Measurements from ENCODE around the gene EXOC2.

Gene EXOC2

GRCh38 chr6:692356-692851 lies 535 bp downstream of the EXOC2 start:
- peak overlapping the region; percentile 57 for H3K9ac ChIP-seq (ENCODE audit: low read length)

GRCh38 chr6:689223-689622 lies 3.7 kb downstream of the EXOC2 start:
- peaks cover 34% of the 10 kb centered on the region for H3K4me1 ChIP-seq (ENCODE audit: insufficient read depth, low read length)
- no peak overlapping the region for H3K9ac ChIP-seq (ENCODE audit: low read length)
- H3K9me3 ChIP-seq (ENCODE audit: low read length) = no peaks in the 10 kb centered on the region
- no peak overlapping the region for H3K27ac ChIP-seq (ENCODE audit: low read depth, low read length)
- H3K4me3 ChIP-seq (ENCODE audit: low read depth in 1 of 2, low read length in 2 of 2) = no peak overlapping the region
- no peaks in the 10 kb centered on the region for H3K27me3 ChIP-seq (ENCODE audit: control insufficient read depth in 1 of 2, insufficient read depth in 2 of 2, low read length in 2 of 2)
- no peaks in the 10 kb centered on the region for H3K36me3 ChIP-seq (ENCODE audit: insufficient read depth, low read length)

More at GRCh38 chr6:692356-692851, 535 bp downstream of the EXOC2 start:
- H3K4me1 ChIP-seq (ENCODE audit: insufficient read depth, low read length) = peaks cover 29% of the 10 kb centered on the region
- H3K9me3 ChIP-seq (ENCODE audit: low read length) = no peaks in the 10 kb centered on the region
- H3K27me3 ChIP-seq (ENCODE audit: control insufficient read depth in 1 of 2, insufficient read depth in 2 of 2, low read length in 2 of 2) = no peaks in the 10 kb centered on the region
- no peaks in the 10 kb centered on the region for H3K36me3 ChIP-seq (ENCODE audit: insufficient read depth, low read length)
- H3K4me3 ChIP-seq (ENCODE audit: low read depth in 1 of 2, low read length in 2 of 2) = peak overlapping the region; percentile 56 to 92
- peak overlapping the region; percentile 71 for H3K27ac ChIP-seq (ENCODE audit: low read depth, low read length)

GRCh38 chr6:686497-686896 lies 6.4 kb downstream of the EXOC2 start:
- H3K4me1 ChIP-seq (ENCODE audit: insufficient read depth, low read length) = peaks cover 32% of the 10 kb centered on the region
- no peak overlapping the region for H3K4me3 ChIP-seq (ENCODE audit: low read depth in 1 of 2, low read length in 2 of 2)
- H3K36me3 ChIP-seq (ENCODE audit: insufficient read depth, low read length) = no peaks in the 10 kb centered on the region
- no peaks in the 10 kb centered on the region for H3K27me3 ChIP-seq (ENCODE audit: control insufficient read depth in 1 of 2, insufficient read depth in 2 of 2, low read length in 2 of 2)
- H3K27ac ChIP-seq (ENCODE audit: low read depth, low read length) = no peak overlapping the region
- H3K9ac ChIP-seq (ENCODE audit: low read length) = no peak overlapping the region
- no peaks in the 10 kb centered on the region for H3K9me3 ChIP-seq (ENCODE audit: low read length)

GRCh38 chr6:684831-685636 lies 7.9 kb downstream of the EXOC2 start:
- Histone ChIP-seq H3K27ac (ENCODE audit: low read depth, low read length) (no peak overlapping the region), H3K9ac (ENCODE audit: low read length) (no peak overlapping the region), H3K36me3 (ENCODE audit: insufficient read depth, low read length) (no peaks in the 10 kb centered on the region), H3K4me3 (ENCODE audit: low read depth in 1 of 2, low read length in 2 of 2) (no peak overlapping the region), H3K27me3 (ENCODE audit: control insufficient read depth in 1 of 2, insufficient read depth in 2 of 2, low read length in 2 of 2) (no peaks in the 10 kb centered on the region), H3K9me3 (ENCODE audit: low read length) (no peaks in the 10 kb centered on the region), H3K4me1 (ENCODE audit: insufficient read depth, low read length) (peaks cover 30% of the 10 kb centered on the region)

- peaks cover 32% of the 10 kb centered on the region for H3K4me1 ChIP-seq (ENCODE audit: insufficient read depth, low read length)
- peak overlapping the region; percentile 6 to 46 for H3K4me3 ChIP-seq (ENCODE audit: low read depth in 1 of 2, low read length in 2 of 2)
These were observed 9.0 kb downstream of the EXOC2 start for GRCh38 chr6:683742-684440.

GRCh38 chr6:680666-681340 lies 12.1 kb downstream of the EXOC2 start:
- Histone ChIP-seq H3K36me3 (ENCODE audit: insufficient read depth, low read length) (no peaks in the 10 kb centered on the region), H3K9me3 (ENCODE audit: low read length) (no peaks in the 10 kb centered on the region), H3K27ac (ENCODE audit: low read depth, low read length) (peak overlapping the region; percentile 17), H3K4me3 (ENCODE audit: low read depth in 1 of 2, low read length in 2 of 2) (no peak overlapping the region), H3K4me1 (ENCODE audit: insufficient read depth, low read length) (peaks cover 30% of the 10 kb centered on the region), H3K9ac (ENCODE audit: low read length) (no peak overlapping the region), H3K27me3 (ENCODE audit: control insufficient read depth in 1 of 2, insufficient read depth in 2 of 2, low read length in 2 of 2) (no peaks in the 10 kb centered on the region)

More at GRCh38 chr6:683742-684440, 9.0 kb downstream of the EXOC2 start:
- Histone ChIP-seq H3K9ac (ENCODE audit: low read length) (no peak overlapping the region), H3K27me3 (ENCODE audit: control insufficient read depth in 1 of 2, insufficient read depth in 2 of 2, low read length in 2 of 2) (no peaks in the 10 kb centered on the region), H3K9me3 (ENCODE audit: low read length) (no peaks in the 10 kb centered on the region), H3K36me3 (ENCODE audit: insufficient read depth, low read length) (no peaks in the 10 kb centered on the region), H3K27ac (ENCODE audit: low read depth, low read length) (peak overlapping the region; percentile 74)

GRCh38 chr6:680251-680650 lies 12.7 kb downstream of the EXOC2 start:
- no peak overlapping the region for H3K4me3 ChIP-seq (ENCODE audit: low read depth in 1 of 2, low read length in 2 of 2)
- no peaks in the 10 kb centered on the region for H3K36me3 ChIP-seq (ENCODE audit: insufficient read depth, low read length)
- no peaks in the 10 kb centered on the region for H3K9me3 ChIP-seq (ENCODE audit: low read length)
- no peaks in the 10 kb centered on the region for H3K27me3 ChIP-seq (ENCODE audit: control insufficient read depth in 1 of 2, insufficient read depth in 2 of 2, low read length in 2 of 2)
- H3K27ac ChIP-seq (ENCODE audit: low read depth, low read length) = no peak overlapping the region
- peaks cover 30% of the 10 kb centered on the region for H3K4me1 ChIP-seq (ENCODE audit: insufficient read depth, low read length)
- no peak overlapping the region for H3K9ac ChIP-seq (ENCODE audit: low read length)

- Histone ChIP-seq H3K9me3 (ENCODE audit: low read length) (no peaks in the 10 kb centered on the region), H3K27me3 (ENCODE audit: control insufficient read depth in 1 of 2, insufficient read depth in 2 of 2, low read length in 2 of 2) (no peaks in the 10 kb centered on the region), H3K36me3 (ENCODE audit: insufficient read depth, low read length) (no peaks in the 10 kb centered on the region), H3K4me3 (ENCODE audit: low read depth in 1 of 2, low read length in 2 of 2) (no peak overlapping the region), H3K27ac (ENCODE audit: low read depth, low read length) (peak overlapping the region; percentile 62), H3K9ac (ENCODE audit: low read length) (no peak overlapping the region), H3K4me1 (ENCODE audit: insufficient read depth, low read length) (peaks cover 25% of the 10 kb centered on the region)
These were observed 13.7 kb downstream of the EXOC2 start for GRCh38 chr6:679282-679681.

GRCh38 chr6:678520-678919 lies 14.4 kb downstream of the EXOC2 start:
- no peak overlapping the region for H3K27ac ChIP-seq (ENCODE audit: low read depth, low read length)
- peaks cover 22% of the 10 kb centered on the region for H3K4me1 ChIP-seq (ENCODE audit: insufficient read depth, low read length)
- H3K36me3 ChIP-seq (ENCODE audit: insufficient read depth, low read length) = no peaks in the 10 kb centered on the region
- no peaks in the 10 kb centered on the region for H3K27me3 ChIP-seq (ENCODE audit: control insufficient read depth in 1 of 2, insufficient read depth in 2 of 2, low read length in 2 of 2)
- H3K4me3 ChIP-seq (ENCODE audit: low read depth in 1 of 2, low read length in 2 of 2) = no peak overlapping the region
- no peak overlapping the region for H3K9ac ChIP-seq (ENCODE audit: low read length)
- H3K9me3 ChIP-seq (ENCODE audit: low read length) = no peaks in the 10 kb centered on the region

GRCh38 chr6:677919-678318 lies 15.0 kb downstream of the EXOC2 start:
- H3K9me3 ChIP-seq (ENCODE audit: low read length) = no peaks in the 10 kb centered on the region
- peaks cover 22% of the 10 kb centered on the region for H3K4me1 ChIP-seq (ENCODE audit: insufficient read depth, low read length)

GRCh38 chr6:674956-675355 lies 18.0 kb downstream of the EXOC2 start:
- Histone ChIP-seq H3K27ac (ENCODE audit: low read depth, low read length) (no peak overlapping the region), H3K9ac (ENCODE audit: low read length) (no peak overlapping the region), H3K36me3 (ENCODE audit: insufficient read depth, low read length) (no peaks in the 10 kb centered on the region), H3K9me3 (ENCODE audit: low read length) (no peaks in the 10 kb centered on the region), H3K27me3 (ENCODE audit: control insufficient read depth in 1 of 2, insufficient read depth in 2 of 2, low read length in 2 of 2) (no peaks in the 10 kb centered on the region), H3K4me3 (ENCODE audit: low read depth in 1 of 2, low read length in 2 of 2) (no peak overlapping the region), H3K4me1 (ENCODE audit: insufficient read depth, low read length) (peaks cover 16% of the 10 kb centered on the region)

More at GRCh38 chr6:677919-678318, 15.0 kb downstream of the EXOC2 start:
- Histone ChIP-seq H3K27me3 (ENCODE audit: control insufficient read depth in 1 of 2, insufficient read depth in 2 of 2, low read length in 2 of 2) (no peaks in the 10 kb centered on the region), H3K27ac (ENCODE audit: low read depth, low read length) (no peak overlapping the region), H3K36me3 (ENCODE audit: insufficient read depth, low read length) (no peaks in the 10 kb centered on the region), H3K9ac (ENCODE audit: low read length) (no peak overlapping the region), H3K4me3 (ENCODE audit: low read depth in 1 of 2, low read length in 2 of 2) (no peak overlapping the region)

Measured in muscle layer of colon (tissue), 2 donors.